ENCODE results near the gene ZYX. TPM values are rescaled to one million over a fixed set of nuclear protein-coding genes. Genes with fewer than 3 reads are reported as not detected.

The ZYX gene
- total RNA-seq, 1 donor from 2014 or later, result 162 TPM

- H3K4me3 ChIP-seq (ENCODE audit: low read depth, low read length), result no peak overlapping the region
Measured at GRCh38 chr7:143396182-143396581, 15.0 kb downstream of the ZYX start.

GRCh38 chr7:143396625-143397556 is 15.7 kb downstream of the ZYX start:
- Histone ChIP-seq H3K36me3 (ENCODE audit: control insufficient read depth, insufficient read depth, low read length) (no peaks in the 10 kb centered on the region), H3K27me3 (ENCODE audit: control insufficient read depth, insufficient read depth, low read length) (no peaks in the 10 kb centered on the region), H3K4me3 (ENCODE audit: low read depth, low read length) (no peak overlapping the region)
- TF ChIP-seq CTCF (IDR thresholded peaks at IDR 0.05; ENCODE audit: insufficient read depth, low read length, poor library complexity, severe bottlenecking), result no peak
- no peak for DNase-seq (ENCODE audit: low read depth)

More at GRCh38 chr7:143396182-143396581, 15.0 kb downstream of the ZYX start:
- H3K27me3 ChIP-seq (ENCODE audit: control insufficient read depth, insufficient read depth, low read length), result no peaks in the 10 kb centered on the region
- no peak for DNase-seq (ENCODE audit: low read depth)
- H3K36me3 ChIP-seq (ENCODE audit: control insufficient read depth, insufficient read depth, low read length), result peaks cover 2% of the 10 kb centered on the region
- TF ChIP-seq CTCF (IDR thresholded peaks at IDR 0.05; ENCODE audit: insufficient read depth, low read length, poor library complexity, severe bottlenecking), result no peak

- TF ChIP-seq CTCF (IDR thresholded peaks at IDR 0.05; ENCODE audit: insufficient read depth, low read length, poor library complexity, severe bottlenecking), result no peak
- no peaks in the 10 kb centered on the region for H3K36me3 ChIP-seq (ENCODE audit: control insufficient read depth, insufficient read depth, low read length)
Measured at GRCh38 chr7:143397710-143398530, 16.8 kb downstream of the ZYX start.

GRCh38 chr7:143398616-143399015 is 17.5 kb downstream of the ZYX start:
- no peaks in the 10 kb centered on the region for H3K36me3 ChIP-seq (ENCODE audit: control insufficient read depth, insufficient read depth, low read length)
- TF ChIP-seq CTCF (IDR thresholded peaks at IDR 0.05; ENCODE audit: insufficient read depth, low read length, poor library complexity, severe bottlenecking), result no peak
- no peaks in the 10 kb centered on the region for H3K27me3 ChIP-seq (ENCODE audit: control insufficient read depth, insufficient read depth, low read length)
- no peak overlapping the region for H3K4me3 ChIP-seq (ENCODE audit: low read depth, low read length)
- DNase-seq (ENCODE audit: low read depth), result no peak

More at GRCh38 chr7:143397710-143398530, 16.8 kb downstream of the ZYX start:
- Histone ChIP-seq H3K27me3 (ENCODE audit: control insufficient read depth, insufficient read depth, low read length) (no peaks in the 10 kb centered on the region), H3K4me3 (ENCODE audit: low read depth, low read length) (no peak overlapping the region)
- DNase-seq (ENCODE audit: low read depth), result no peak

GRCh38 chr7:143399151-143399550 is 18.0 kb downstream of the ZYX start:
- Histone ChIP-seq H3K4me3 (ENCODE audit: low read depth, low read length) (no peak overlapping the region), H3K27me3 (ENCODE audit: control insufficient read depth, insufficient read depth, low read length) (no peaks in the 10 kb centered on the region), H3K36me3 (ENCODE audit: control insufficient read depth, insufficient read depth, low read length) (no peaks in the 10 kb centered on the region)
- TF ChIP-seq CTCF (IDR thresholded peaks at IDR 0.05; ENCODE audit: insufficient read depth, low read length, poor library complexity, severe bottlenecking), result no peak
- DNase-seq (ENCODE audit: low read depth), result no peak

Measured in kidney epithelial cell (primary cell).